ENCODE results near the gene AEN.
"Not testable (repeated sequence)": the region's sequence is repeated elsewhere in the genome, so short reads cannot be mapped to it uniquely, and the experiment has no call there.

Gene AEN

DNA sequence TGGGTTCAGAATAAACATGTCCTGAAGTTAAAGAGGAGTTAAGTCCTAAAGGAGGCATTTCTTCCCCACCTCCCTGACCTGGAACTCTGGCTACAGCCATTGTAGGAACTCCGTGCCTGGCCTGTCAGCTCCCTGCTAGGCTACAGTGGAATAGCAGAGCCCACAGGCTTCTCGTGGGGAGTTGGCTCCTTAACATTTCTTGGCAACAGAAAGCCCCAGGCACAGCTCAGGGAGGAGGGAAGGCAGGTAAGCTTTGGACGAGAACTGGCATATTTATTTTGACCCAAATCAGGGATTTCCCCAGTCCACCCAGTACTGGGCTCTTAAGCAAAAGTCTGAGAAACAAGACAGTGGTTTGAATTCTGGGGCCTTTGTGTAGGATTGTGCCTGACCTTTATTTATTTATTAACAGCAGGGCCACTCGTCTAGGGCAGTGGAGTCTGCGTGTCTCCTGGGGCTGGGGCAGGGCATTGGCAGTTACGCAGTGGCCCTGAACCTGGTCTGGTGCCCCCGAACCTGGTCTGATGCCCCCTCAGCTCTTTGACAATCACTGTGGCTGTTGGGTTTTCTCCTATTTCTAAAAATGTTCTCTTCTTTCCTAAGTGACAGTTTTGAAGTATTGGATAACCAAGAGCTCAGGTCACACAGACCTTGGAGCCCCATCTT is 9.8 kb downstream of the AEN start:
- no peak for DNase-seq (ENCODE audit: low read depth in 3 of 3)

DNA sequence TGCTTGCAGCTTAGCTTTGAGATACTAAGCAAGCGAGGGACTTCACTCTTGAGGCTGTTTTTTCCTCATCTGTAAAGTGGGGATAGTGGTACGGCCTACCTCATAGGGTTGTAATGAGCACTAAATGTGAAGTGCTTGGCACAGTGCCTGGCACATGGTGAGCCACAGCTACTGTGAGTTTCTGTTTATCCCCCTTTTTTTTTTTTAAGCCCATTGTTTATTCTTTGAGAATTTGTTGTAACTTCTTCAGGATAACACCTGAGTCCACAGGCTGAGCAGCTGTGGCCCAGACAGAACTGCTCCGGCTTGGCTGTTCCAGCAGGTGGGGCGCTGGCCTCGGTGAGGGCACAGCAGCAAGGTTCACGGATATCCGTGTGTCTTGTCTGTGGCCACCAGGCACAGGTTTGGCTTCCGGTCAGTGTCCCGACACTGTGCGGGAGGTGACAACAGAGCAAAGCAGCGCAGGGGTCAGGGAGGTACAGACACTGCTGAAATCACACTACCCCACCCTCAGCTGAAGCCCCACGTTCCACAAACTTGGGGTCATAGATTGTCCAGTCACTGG is 10.4 kb downstream of the AEN start:
- no peak for DNase-seq (ENCODE audit: low read depth in 3 of 3)

DNA sequence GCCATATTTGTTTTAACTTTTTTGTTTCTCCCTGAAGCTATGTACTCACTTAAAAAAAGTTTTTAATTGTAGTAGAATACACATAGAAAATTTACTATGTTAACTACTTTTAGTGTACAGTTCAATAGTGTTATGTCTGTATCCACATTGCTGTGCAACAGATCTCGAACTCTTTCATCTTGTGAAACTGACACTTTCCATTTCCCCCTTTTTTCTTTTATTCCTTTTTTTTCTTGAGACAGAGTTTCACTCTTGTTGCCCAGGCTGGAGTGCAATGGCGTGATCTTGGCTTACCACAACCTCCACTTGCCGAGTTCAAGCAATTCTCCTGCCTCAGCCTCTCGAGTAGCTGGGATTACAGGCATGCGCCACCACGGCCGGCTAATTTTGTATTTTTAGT is 11.7 kb downstream of the AEN start:
- DNase-seq (ENCODE audit: low read depth in 3 of 3): not testable (repeated sequence)

DNA sequence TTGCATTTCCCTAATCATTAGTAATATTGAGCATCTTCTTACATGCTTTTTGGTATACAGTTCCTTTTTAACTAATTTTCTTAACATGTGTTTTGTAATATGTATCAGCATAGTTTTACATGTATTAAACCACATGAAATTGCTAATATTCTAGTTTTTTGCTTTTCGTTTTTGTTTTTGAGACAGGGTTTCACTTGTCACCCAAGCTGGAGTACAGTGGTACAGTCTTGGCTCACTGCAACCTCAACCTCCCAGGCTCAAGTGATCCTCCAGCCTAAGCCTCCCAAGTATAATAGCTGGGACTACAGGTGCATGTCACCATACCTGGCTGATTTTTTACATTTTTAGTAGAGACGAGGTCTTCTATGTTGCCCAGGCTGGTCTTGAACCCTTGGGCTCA is 13.3 kb downstream of the AEN start:
- DNase-seq (ENCODE audit: low read depth in 3 of 3): no peak

DNA sequence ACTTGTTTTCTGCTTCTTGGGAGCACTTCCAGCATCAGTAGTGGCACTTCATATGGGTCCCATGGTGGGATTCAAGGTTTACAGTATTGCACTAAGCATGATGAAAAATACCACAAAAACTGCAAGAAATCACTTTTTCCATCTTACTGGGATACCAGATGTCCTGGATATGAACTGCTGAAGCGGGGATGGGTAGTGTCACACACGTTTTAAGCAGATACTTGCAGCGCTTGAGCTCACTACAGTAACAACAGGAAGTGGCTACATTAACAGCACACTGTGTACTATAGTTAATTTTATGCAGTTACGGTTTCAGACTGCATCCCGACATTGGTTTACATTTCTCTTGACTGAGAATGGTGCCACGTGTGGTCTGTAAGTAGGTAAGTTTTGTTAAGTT is 14.2 kb downstream of the AEN start:
- no peak for DNase-seq (ENCODE audit: low read depth in 3 of 3)

DNA sequence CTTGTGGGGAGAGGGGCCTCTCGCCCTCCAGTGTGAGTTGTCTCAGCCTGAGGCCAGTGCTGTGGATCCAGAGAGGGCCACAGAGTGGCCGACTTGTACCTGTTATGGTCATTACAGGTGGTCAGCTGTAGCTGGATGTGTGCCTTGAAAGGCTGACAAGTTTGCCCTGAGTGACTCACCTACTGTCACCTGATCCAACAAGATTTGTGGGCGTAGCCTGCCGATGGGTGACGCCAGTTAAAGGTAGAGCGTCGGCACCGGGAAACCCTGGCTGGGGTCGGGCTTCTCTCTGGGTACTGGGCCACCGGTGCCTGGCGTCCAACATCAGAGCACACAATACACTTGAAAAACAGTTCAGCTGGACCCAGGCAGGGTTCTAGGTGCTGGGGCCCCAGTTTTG is 14.9 kb downstream of the AEN start:
- DNase-seq (ENCODE audit: low read depth in 3 of 3): no peak

DNA sequence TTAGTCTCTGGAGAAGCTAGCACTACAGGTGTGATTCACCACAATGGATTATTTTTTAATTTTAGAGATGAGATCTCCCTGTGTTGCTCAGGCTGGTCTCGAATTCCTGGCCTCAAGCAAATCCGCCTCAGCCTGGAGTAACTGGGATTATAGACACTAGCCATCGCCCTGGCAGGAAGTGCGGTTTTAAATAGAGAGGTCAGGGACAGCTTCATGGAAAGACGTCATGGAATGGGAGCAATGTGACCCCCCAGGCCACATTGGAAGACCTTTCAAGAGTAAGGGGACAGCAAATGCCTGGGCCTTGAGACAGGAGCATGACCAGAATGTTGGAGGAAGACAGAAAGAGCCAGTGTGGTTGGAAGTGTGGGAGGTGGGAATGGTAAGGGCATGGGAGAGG is 15.5 kb downstream of the AEN start:
- no peak for DNase-seq (ENCODE audit: low read depth in 3 of 3)

DNA sequence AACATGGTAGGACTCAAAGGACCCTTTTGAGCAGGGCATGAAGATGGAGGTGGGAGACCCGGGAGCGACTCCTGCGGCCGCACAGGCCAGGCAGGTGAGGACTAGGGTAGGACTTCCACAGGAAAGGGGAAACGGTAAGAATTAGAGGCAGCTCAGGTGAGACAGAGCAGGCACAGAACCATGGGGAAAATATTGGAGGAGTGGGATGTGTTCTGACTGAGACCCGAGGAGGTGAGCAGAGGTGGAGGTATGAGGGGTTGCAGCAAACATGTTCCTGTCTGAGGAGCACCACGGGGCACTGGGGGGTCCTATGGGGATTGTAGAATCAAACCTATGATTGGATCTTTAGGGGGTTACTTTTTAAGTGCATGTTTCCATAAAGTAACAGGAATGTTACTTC is 16.3 kb downstream of the AEN start:
- no peak for DNase-seq (ENCODE audit: low read depth in 3 of 3)

DNA sequence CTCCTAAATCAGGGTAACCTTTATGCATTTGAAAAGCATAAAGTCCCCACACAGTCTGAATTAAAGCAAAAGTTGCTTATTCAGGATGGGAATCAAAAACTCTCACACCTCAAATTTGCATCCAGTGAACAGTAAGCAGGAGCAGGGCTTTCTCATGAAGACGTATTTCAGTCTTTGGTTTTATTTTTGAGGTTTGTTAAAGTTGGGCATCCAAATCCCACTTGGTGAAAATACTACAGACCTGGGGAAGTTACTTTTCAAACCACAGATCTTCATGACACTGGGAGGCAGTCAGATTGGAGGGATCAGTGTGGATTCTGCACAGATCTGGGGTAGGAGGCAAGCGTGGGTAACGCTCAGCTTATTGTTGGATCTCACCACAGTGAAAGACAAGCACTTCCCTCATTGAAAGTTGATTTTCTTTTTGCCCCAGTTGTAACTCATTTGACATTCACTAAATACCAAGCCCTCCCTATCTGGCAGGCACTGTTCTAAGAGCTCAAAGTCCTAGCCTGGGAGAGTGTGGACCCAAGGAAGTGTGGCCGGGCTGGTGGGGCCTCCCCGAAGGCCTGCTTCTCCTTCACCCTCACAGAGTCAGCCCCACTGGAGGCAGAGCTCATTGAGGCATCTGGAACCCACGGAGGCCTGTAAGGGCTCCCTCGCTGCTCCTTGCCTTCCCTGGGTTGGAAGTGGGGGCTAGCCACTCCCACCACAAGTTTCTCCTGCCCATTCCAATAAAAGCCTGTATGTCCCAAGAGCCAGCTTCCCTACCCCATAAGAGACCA is 16.9 kb downstream of the AEN start:
- DNase-seq (ENCODE audit: low read depth in 3 of 3): no peak

DNA sequence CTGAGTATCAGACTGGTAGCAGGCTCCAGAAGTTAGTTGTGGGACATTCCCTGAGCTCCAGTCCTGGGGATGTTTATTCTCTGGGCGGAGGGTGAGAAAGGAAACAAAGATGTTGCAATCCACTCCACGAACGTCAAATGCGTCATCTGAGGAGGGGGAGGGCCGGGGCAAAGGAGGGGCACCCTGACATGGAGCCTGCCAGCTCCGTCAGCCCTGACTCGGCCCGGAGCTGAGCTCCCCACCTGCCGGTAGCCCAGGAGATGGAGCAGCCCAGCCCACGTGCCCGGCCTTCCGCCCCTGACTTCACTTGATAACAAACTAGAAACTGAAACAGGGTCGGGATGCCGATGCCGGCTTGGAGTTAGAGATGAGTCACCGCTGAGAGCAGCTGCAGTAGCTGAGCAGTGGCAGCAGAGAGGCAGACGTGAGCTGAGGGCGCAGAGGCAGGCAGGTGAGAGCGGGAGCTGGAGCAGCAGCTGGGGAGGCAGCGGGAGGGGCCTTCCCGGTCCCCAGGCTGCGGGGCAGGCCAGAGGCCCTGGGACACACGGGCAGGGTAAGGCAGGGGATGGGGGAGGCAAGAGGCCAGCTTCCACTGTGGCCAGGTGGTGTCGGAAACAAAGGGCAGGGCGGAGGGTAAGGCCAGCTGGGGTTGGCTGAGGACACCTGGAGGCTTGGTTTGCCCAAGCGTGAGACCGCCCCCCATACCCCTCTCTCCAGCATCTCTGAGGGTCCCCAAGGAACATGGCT is 17.7 kb downstream of the AEN start, which contains the start of gene ISG20:
Gene ISG20, plus strand, starts transcription at position 391 of the 747 bp plus-strand sequence. Its CDS starts 351 bp downstream, at position 742.
- peak; percentile 86 to 97 (median 91) for DNase-seq (ENCODE audit: low read depth in 3 of 3)

DNA sequence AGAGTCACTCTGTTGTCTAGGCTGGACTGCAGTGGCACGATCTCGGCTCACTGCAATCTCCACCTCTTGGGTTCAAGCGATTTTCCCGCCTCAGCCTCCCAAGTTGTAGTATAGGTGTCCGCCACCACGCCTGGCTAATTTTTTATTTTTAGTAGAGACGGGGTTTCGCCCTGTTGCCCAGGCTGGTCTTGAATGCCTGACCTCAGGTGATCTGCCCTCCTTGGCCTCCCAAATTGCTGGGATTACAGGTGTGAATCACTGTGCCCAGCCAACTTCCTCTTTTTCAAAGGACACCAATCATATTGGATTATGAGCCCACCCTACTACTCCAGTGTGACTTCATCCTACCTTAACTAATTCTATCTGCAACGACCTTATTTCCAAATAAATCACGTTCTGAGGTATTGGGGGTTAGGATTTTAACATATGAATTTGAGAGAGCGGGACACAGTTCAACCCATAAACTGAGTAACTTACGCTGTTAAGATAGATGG is 20.9 kb downstream of the AEN start:
- no peak for DNase-seq (ENCODE audit: low read depth in 3 of 3)

DNA sequence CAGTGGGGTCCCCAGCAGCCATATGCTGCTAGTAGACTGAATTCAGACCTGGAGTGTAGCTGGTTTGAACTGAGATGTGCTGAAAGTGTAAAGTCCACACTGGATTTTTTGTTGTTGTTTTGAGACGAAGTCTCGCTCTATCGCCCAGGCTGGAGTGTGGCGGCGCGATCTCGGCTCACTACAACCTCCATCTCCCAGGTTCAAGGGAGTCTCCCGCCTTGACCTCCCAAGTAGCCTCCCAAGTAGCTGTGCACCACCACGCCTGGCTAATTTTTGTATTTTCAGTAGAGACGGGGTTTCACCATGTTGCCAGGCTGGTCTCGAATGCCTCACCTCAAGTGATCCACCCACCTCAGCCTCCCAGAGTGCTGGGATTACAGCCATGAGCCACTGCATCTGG is 21.4 kb downstream of the AEN start:
- DNase-seq (ENCODE audit: low read depth in 3 of 3): not testable (repeated sequence)

DNA sequence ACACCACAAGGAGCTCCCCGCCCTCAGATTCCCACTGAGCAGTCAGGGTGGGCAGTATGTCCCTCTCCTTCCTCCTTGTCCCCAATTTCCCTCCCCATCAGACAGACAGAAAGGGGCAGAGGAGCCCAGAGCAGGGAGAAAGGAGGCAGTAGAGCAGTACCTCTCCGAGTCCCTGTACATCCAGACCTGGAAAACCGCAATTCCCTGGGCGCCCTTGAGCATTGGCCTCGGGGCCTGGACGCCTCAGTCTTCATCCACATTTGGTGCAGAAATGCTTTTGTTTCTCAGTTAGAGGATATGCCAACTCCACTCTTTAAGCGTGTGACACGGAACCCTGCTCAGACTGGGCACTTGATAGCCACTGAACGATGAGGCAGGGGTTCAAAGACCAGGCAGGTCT is 23.6 kb downstream of the AEN start:
- no peak for DNase-seq (ENCODE audit: low read depth in 3 of 3)

DNA sequence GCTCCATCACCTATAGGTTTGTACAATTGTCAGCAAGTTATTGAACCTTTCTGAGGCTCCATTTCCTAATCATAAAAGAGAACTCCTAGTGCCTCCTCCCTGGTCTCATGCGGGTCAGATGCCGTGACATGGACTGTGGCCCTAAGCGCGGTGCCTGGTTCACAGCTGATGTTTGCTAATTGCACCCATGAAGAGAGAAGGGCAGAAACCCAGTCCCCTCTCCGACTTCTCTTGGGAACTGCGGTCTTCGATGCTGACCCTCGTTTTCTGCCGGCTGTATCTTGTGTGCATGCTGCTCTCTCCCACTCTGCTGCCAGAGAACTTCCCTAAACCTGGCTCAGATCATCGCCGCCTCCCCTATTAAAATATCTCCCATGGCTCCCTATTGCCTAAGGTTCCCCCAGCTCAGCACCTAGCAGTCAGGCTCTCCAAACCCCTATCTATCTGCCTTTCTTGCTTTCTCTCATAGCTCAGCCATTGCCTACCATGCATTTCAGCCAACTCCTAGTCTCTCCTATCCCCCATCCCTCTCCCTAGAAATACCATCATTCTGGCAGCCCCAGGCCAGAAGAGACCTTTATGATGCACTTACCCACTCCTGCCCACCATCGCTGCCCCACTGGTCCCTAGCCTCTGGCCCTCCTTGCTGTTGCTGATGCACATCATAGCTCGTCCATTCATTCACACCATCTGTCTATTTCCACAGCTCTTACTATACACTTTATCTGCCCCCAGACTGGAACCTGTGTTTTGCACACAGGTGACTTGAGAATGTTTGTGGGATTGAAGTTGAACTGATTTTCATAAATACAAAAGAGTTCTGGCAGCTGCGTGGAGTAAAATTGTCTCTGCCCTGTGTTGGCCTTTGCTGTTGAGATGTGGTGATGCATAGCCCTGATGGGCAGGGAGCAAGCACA is 24.3 kb downstream of the AEN start:
- no peak for DNase-seq (ENCODE audit: low read depth in 3 of 3)

DNA sequence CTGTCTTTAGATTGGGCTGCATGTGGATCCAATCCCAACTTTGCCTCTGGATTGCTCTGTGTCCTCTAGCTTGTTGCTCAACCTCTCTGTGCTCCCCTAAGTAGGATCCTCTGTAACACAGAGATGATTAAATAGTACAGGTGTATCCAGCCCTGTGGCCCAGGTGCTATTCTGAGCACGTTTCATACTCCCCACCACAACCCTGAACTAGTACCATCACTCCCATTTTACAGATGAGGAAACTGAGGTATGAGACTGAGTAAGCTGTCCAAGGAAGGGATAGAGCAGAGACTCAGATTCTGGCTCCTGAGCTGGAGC is 24.9 kb downstream of the AEN start:
- no peak for DNase-seq (ENCODE audit: low read depth in 3 of 3)

DNA sequence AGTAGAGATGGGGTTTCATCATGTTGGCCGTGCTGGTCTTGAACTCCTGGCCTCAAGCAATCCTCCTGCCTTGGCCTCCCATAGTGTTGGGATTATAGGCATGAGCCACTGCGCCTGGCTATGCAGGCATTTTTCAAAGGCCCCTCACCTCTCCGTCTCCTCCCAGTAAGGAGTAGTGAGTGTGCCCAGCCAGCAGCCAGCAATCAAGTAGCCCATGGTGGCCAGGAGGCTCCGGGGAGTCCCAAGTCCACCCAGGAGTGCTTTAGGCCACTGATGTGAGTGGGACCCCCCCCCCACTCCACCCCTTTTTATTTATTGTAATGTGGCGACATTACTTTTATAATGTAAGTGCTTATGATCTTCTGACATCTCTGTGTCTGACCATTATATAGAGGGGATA is 25.8 kb downstream of the AEN start:
- DNase-seq (ENCODE audit: low read depth in 3 of 3): no peak

DNA sequence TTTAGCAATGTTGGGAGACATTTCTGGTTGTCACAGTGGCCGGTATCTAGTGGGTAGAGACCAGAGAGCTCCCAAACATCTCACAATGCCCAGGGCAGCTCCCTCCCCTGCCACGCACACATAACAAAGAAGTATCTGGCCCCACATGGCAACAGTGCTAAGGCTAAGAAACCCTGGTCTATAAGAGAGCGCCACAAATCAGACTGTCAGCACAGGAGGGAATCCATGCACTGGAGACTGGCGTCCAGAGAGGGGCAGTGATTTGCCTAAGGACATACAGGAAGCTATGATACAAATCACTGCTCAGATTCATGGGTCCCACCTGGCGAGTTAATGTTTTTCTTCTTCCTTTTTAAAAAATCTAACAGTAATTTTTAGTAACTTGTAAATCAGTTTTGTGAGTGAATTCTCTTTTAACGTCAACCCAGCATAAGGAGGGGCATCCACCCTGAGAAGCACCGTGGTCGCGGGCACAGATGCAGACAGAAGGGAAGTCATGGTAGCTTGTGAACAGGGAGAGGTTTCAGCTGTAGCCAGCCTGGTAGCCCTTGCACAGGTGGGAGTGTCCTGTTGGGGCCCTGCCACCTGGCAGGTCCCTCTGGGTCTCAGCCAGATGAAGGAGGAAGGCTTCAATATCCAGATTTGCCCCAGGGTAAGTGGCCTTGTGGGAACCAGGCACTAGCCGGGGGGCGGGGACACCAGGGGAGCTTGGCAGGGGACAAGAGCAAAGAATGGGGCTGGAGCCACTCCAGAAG is 26.4 kb downstream of the AEN start:
- DNase-seq (ENCODE audit: low read depth in 3 of 3): no peak

DNA sequence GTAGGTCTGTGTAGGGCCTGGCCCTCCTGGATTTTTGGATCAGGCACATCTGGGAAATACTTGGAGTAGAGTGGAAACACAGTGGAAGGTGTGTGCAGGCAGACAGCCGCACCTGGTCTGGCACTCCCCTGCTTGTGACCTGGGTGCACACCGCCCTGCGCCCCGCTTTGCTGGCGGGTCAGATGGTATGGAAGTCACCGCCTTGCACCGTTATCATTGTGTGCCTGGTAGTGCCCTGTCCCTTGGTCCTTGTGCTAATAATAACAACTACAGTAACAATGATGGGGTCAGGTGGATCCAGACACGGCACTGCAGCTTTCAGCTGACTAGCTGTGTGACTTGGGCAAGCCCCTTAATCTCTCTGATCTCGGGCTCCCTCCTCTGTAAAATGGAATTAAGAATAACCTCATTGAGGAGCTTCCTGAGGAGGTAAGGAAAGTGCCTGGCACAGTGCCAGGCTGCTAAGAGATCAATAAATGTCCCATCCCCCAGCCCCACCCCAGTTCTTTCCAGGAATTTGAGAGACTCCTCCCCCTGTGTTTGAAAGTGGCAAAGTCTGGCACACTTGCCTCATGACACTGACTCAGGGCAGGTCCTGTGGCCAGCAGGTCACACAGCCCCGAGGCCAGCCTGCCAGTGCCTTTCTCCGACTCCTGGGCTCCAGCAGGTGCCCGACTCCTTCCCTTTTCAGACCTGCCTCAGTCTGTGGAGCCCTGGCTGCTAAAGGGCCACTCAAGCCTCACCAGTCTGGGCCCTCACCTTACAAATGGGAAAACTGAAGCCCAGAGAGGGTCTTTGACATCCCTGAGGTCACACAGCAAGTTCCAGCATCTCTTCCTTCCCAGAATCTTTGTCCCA is 27.4 kb downstream of the AEN start:
- no peak for DNase-seq (ENCODE audit: low read depth in 3 of 3)

DNA sequence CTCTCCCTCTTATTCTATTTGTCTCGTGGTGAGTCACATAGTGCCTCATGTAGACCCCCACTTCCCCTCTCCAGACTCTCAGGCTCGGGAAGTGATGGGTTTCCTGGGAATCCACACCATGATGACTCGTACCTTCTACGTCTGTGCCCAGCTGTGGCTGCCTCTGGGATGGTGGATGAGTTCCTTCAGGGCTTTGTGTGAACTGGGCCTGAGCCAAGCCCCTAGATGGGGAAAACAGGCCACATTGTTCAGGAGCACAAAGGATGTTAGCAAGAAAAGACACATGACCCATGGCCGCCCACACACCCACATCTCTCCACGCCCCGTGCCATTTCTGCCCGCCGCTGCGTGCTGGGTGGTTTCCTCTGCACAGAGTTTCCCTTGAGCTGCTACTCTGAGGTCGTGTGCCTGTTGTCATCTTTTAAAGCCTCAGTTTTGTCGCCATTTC is 28.2 kb downstream of the AEN start:
- peak; percentile 52 to 74 (median 67) for DNase-seq (ENCODE audit: low read depth in 3 of 3)
